H1 (cell line): ENCODE data around the gene JADE3. TPM values are rescaled to one million over a fixed set of nuclear protein-coding genes. Genes with fewer than 3 reads are reported as not detected.

Source experiments
- GABPA ChIP-seq: IDR thresholded peaks from 2 replicates; pipeline ENCODE4 v1.6.1; 2011; ENCODE audit warnings: mild to moderate bottlenecking, low read length, moderate library complexity, borderline replicate concordance; ENCODE audit not compliant: insufficient read depth
- JUND ChIP-seq: IDR thresholded peaks from 2 replicates; pipeline ENCODE4 v1.6.1; 2011; ENCODE audit warnings: mild to moderate bottlenecking, improper control_type of control experiment, low read length
- polyA plus RNA-seq, 7 experiments: library from polyadenylated mRNA; depleted of rRNA in 3 of 7; stranded (reverse) in 5 of 7; unstranded in 2 of 7; fragments of >200 nt in 5 of 7; fragments of 200-250 nt in 2 of 7; gene quantifications; 1 replicate in 5 of 7; 2 replicates in 1 of 7; 4 replicates in 1 of 7; pipeline versions ENCODE4 v1.2.1 to v1.2.3, GENCODE V29; 2011 to 2013; ENCODE audit warnings: missing spikeins in 2 of 7, mixed read lengths in 2 of 7
- total RNA-seq: library from RNA; stranded (reverse); fragmentation: NEBNext Ultra II Directional; extraction: Animal tissue kit (Norgen Biotek cat#: 25700); gene quantifications from 2 replicates; pipeline ENCODE4 v1.2.1, GENCODE V29; 2021

Gene JADE3
- total and polyA plus RNA-seq, 2 of the 8 experiments (the other 6 are each of a cell fraction or from before 2014, with no cell fraction given): 6.9 to 21.5 TPM

GRCh38 chrX:47063179-47063578 lies 151.0 kb downstream of the JADE3 start (continued):
- no peak for TF ChIP-seq JUND
- TF ChIP-seq GABPA: no peak
